ENCODE data around the gene TIMM22. TPM values are rescaled to one million over a fixed set of nuclear protein-coding genes. Genes with fewer than 3 reads are reported as not detected.

Gene TIMM22
- total and polyA plus RNA-seq, 10 donors: 5.1 to 14.3 (median 11.0) TPM

GRCh38 chr17:1030684-1031532 is 34.0 kb downstream of the TIMM22 start:
- H3K36me3 ChIP-seq: peaks cover 0 to 86% (median 15%) of the 10 kb centered on the region in 6 donors
- H3K4me1 ChIP-seq: peaks cover 0 to 45% (median 15%) of the 10 kb centered on the region in 6 donors
- H3K27ac ChIP-seq: peak overlapping the region in 2 of 8 donors; percentile 8 to 13
- no peak for DNase-seq
- H3K9me3 ChIP-seq: no peaks in the 10 kb centered on the region
- WGBS, 5 donors: 82 to 86% (median 84%) methylated on average over 20 to 45 of the region's 45 CpGs
- H3K4me3 ChIP-seq: peak overlapping the region in 1 of 8 donors; percentile 14
- TF ChIP-seq POLR2AphosphoS5 (IDR thresholded peaks at IDR 0.05): peak in 1 of 3 donors; percentile 24
- no peak for TF ChIP-seq CTCF (IDR thresholded peaks at IDR 0.05 in 8 of 11, conservative IDR thresholded peaks at IDR 0.05 in 3 of 11)
- TF ChIP-seq POLR2A (IDR thresholded peaks at IDR 0.05): no peak
- no peaks in the 10 kb centered on the region for H3K27me3 ChIP-seq (replicated peaks in 1 of 7)
- intact Hi-C loops (cut with DNase I; ENCODE audit: low total_unique reads): no loop called here

GRCh38 chr17:1031711-1032110 is 34.8 kb downstream of the TIMM22 start:
- Histone ChIP-seq H3K27ac (no peak overlapping the region), H3K4me1 (peaks cover 0 to 47% (median 17%) of the 10 kb centered on the region in 6 donors), H3K4me3 (peak overlapping the region in 1 of 8 donors; percentile 14), H3K9me3 (no peaks in the 10 kb centered on the region), H3K27me3 (replicated peaks in 1 of 7) (no peaks in the 10 kb centered on the region), H3K36me3 (peaks cover 0 to 78% (median 10%) of the 10 kb centered on the region in 6 donors)
- intact Hi-C loops (cut with DNase I; ENCODE audit: low total_unique reads): no loop called here
- TF ChIP-seq POLR2AphosphoS5 (IDR thresholded peaks at IDR 0.05) (no peak), POLR2A (IDR thresholded peaks at IDR 0.05) (no peak), CTCF (IDR thresholded peaks at IDR 0.05 in 8 of 11, conservative IDR thresholded peaks at IDR 0.05 in 3 of 11) (no peak)
- no peak for DNase-seq
- WGBS, 5 donors: 41 to 78% (median 62%) methylated on average over 7 to 35 of the region's 35 CpGs

- no peaks in the 10 kb centered on the region for H3K9me3 ChIP-seq
- DNase-seq: no peak
- no peaks in the 10 kb centered on the region for H3K27me3 ChIP-seq (replicated peaks in 1 of 7)
- TF ChIP-seq POLR2A (IDR thresholded peaks at IDR 0.05): no peak
- TF ChIP-seq POLR2AphosphoS5 (IDR thresholded peaks at IDR 0.05): peak in 1 of 3 donors; percentile 15
- intact Hi-C loops (cut with DNase I; ENCODE audit: low total_unique reads): no loop called here
- H3K27ac ChIP-seq: no peak overlapping the region
- WGBS, 5 donors: 83 to 89% (median 84%) methylated on average over 27 of the region's 27 CpGs
- peaks cover 0 to 47% (median 18%) of the 10 kb centered on the region in 6 donors for H3K4me1 ChIP-seq
- no peak overlapping the region for H3K4me3 ChIP-seq
- H3K36me3 ChIP-seq: peaks cover 0 to 76% (median 8%) of the 10 kb centered on the region in 6 donors
These were observed 35.5 kb downstream of the TIMM22 start for GRCh38 chr17:1032391-1032790.

DNA sequence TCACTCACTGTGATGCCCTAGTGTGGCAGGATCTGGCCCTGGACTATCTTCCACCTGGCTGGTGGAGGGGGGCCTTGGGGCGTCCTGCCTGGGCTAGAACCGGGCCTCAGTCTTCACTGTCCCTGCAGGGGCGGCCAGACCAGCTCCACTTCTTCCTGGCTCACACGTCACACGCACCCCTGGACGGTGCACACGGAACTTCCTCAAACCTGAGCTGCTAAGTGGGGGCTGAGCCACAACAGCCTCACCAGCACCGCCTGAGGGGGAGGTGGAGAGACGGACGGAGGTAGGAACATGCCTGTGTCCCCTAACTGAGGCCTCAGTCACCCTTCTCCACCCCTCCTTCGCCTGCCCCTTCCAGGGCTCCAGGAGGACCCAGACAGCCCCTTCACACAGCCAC is 36.6 kb downstream of the TIMM22 start:
- intact Hi-C loops (cut with DNase I; ENCODE audit: low total_unique reads): no loop called here
- DNase-seq: no peak
- peak overlapping the region in 1 of 8 donors; percentile 28 for H3K27ac ChIP-seq
- no peak overlapping the region for H3K4me3 ChIP-seq
- H3K36me3 ChIP-seq: peaks cover 0 to 76% (median 6%) of the 10 kb centered on the region in 6 donors
- 51 to 69% (median 60%) methylated on average over 10 to 11 of the region's 11 CpGs for WGBS, 5 donors
- H3K27me3 ChIP-seq (replicated peaks in 1 of 7): no peaks in the 10 kb centered on the region
- TF ChIP-seq CTCF (IDR thresholded peaks at IDR 0.05 in 8 of 11, conservative IDR thresholded peaks at IDR 0.05 in 3 of 11) (no peak), POLR2A (IDR thresholded peaks at IDR 0.05) (no peak), POLR2AphosphoS5 (IDR thresholded peaks at IDR 0.05) (peak in 1 of 3 donors; percentile 21)
- peaks cover 0 to 48% (median 18%) of the 10 kb centered on the region in 6 donors for H3K4me1 ChIP-seq
- no peaks in the 10 kb centered on the region for H3K9me3 ChIP-seq
